Testis (tissue), 3 donors: ENCODE measurements around the gene THRAP3. TPM values are rescaled to one million over a fixed set of nuclear protein-coding genes. Genes with fewer than 3 reads are reported as not detected.

Experiments used
- DNase-seq: peaks from one replicate; pipeline ENCODE4 v3.0.0-alpha.2; 2019
- H3K27ac ChIP-seq, 2 donors: fragments of 200-600 bp; sonication (generic); one replicate each; pipeline ENCODE4 v1.5.1; 2019
- H3K27me3 ChIP-seq: fragments of 200-600 bp; sonication (generic); one replicate; pipeline ENCODE4 v1.5.1; 2019
- H3K36me3 ChIP-seq: fragments of 200-600 bp; sonication (generic); one replicate; pipeline ENCODE4 v1.5.1; 2017; ENCODE audit warnings: low read depth; ENCODE audit errors: missing control alignments
- H3K4me1 ChIP-seq: fragments of 200-600 bp; sonication (generic); one replicate; pipeline ENCODE4 v1.5.1; 2019
- H3K4me3 ChIP-seq, 2 donors: fragments of 200-600 bp; sonication (generic); one replicate each; pipeline ENCODE4 v1.5.1; 2017 to 2019
- H3K9me3 ChIP-seq: fragments of 200-600 bp; sonication (generic); one replicate; pipeline ENCODE4 v1.5.1; 2017
- CTCF ChIP-seq, 3 experiments: fragments of 450-650 bp in 2 of 3; fragments of 200-600 bp in 1 of 3; sonication (generic) in 1 of 3; IDR thresholded peaks; one replicate each; pipeline ENCODE4 v1.5.1; 2016 to 2019; ENCODE audit warnings: antibody characterized with exemption in 3 of 3, mild to moderate bottlenecking in 2 of 3, moderate library complexity in 1 of 3
- POLR2A ChIP-seq: fragments of 450-650 bp; IDR thresholded peaks from one replicate; pipeline ENCODE4 v1.6.1; 2017; ENCODE audit warnings: antibody characterized with exemption, mild to moderate bottlenecking, moderate library complexity
- WGBS, 2 donors: methylation state at CpG; one replicate each; pipeline ENCODE4 v1.1.5; 2018; 5-methylcytosine and 5-hydroxymethylcytosine counted together
- intact Hi-C: fragments of 100-400 bp; cut with DNase I; formaldehyde crosslinking; loops from one replicate; pipeline ENCODE4 v1.15.1; 2023; ENCODE audit warnings: low total_unique reads
- polyA plus RNA-seq: library from polyadenylated mRNA; stranded (reverse); fragments of 350-450 nt; fragmentation: Illumina TruSeq; extraction: RNeasy Lipid Tissue Mini Kit (QIAGEN cat#74804); gene quantifications from one replicate; pipeline ENCODE4 v1.2.3, GENCODE V29; 2014; ENCODE audit warnings: low read depth, low replicate concordance; ENCODE audit not compliant: insufficient read depth
- total RNA-seq, 2 donors: library from RNA; depleted of rRNA; stranded (reverse); fragments of >200 nt; gene quantifications; one replicate each; pipeline ENCODE4 v1.2.3, GENCODE V29; 2016

THRAP3 gene
- total and polyA plus RNA-seq, 3 donors from 2014 or later, result 72.5 to 112 (median 93.0) TPM

GRCh38 chr1:36177589-36178431, 46.4 kb upstream of the THRAP3 start:
- H3K36me3 ChIP-seq, result no peaks in the 10 kb centered on the region
- H3K4me3 ChIP-seq, result peak overlapping the region in 1 of 2 donors; percentile 39
- H3K9me3 ChIP-seq, result no peaks in the 10 kb centered on the region
- H3K4me1 ChIP-seq, result peaks cover 10% of the 10 kb centered on the region
- H3K27ac ChIP-seq, result no peak overlapping the region
- intact Hi-C loops, result no loop called here
- WGBS, 2 donors, result 66 to 69% methylated on average over 20 to 33 of the region's 33 CpGs
- DNase-seq, result no peak
- H3K27me3 ChIP-seq, result no peaks in the 10 kb centered on the region
- TF ChIP-seq CTCF (IDR thresholded peaks at IDR 0.05) (no peak), POLR2A (no peak)

- H3K9me3 ChIP-seq, result no peaks in the 10 kb centered on the region
- 63 to 67% methylated on average over 44 to 62 of the region's 62 CpGs for WGBS, 2 donors
- H3K4me1 ChIP-seq, result peaks cover 10% of the 10 kb centered on the region
- peak overlapping the region; percentile 16 to 39 for H3K4me3 ChIP-seq
- peak; percentile 72 for DNase-seq
- intact Hi-C loops, result no loop called here
- TF ChIP-seq CTCF (IDR thresholded peaks at IDR 0.05) (no peak), POLR2A (no peak)
- no peaks in the 10 kb centered on the region for H3K27me3 ChIP-seq
- no peak overlapping the region for H3K27ac ChIP-seq
- no peaks in the 10 kb centered on the region for H3K36me3 ChIP-seq
Observed at GRCh38 chr1:36178471-36179219, 45.6 kb upstream of the THRAP3 start.

- 67 to 69% methylated on average over 19 of the region's 19 CpGs for WGBS, 2 donors
Observed at GRCh38 chr1:36179220-36179600, 45.0 kb upstream of the THRAP3 start.

DNA sequence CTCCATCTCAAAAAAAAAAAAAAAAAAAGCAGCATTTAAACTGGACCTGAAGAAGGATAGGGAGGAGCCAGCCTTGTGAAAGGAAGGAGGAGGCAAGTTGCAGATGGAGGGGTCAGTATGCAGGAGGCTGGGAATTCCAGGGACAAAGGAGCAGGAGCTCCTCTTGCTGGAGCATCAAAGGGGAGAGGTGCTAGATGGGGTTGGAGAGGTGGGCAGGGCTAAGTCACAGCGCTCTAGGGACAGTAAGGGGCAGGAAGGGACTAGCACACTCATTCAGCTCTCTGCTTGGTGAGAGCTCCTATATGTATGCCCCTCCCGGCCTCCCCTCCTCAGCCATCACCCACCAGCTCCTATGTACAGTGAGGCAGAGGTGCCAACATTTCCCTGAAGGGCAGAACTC, 41.5 kb upstream of the THRAP3 start:
- 89 to 94% methylated on average over 2 of the region's 2 CpGs for WGBS, 2 donors
- H3K4me3 ChIP-seq, result no peak overlapping the region
- DNase-seq, result no peak
- intact Hi-C loops, result no loop called here
- peaks cover 3% of the 10 kb centered on the region for H3K4me1 ChIP-seq
- no peaks in the 10 kb centered on the region for H3K9me3 ChIP-seq
- no peak overlapping the region for H3K27ac ChIP-seq
- H3K36me3 ChIP-seq, result no peaks in the 10 kb centered on the region
- H3K27me3 ChIP-seq, result no peaks in the 10 kb centered on the region
- TF ChIP-seq POLR2A (no peak), CTCF (IDR thresholded peaks at IDR 0.05) (no peak)

More at GRCh38 chr1:36179220-36179600, 45.0 kb upstream of the THRAP3 start:
- Histone ChIP-seq H3K27me3 (no peaks in the 10 kb centered on the region), H3K36me3 (no peaks in the 10 kb centered on the region), H3K4me1 (peaks cover 10% of the 10 kb centered on the region), H3K27ac (no peak overlapping the region), H3K4me3 (peak overlapping the region; percentile 16 to 39), H3K9me3 (no peaks in the 10 kb centered on the region)
- TF ChIP-seq CTCF (IDR thresholded peaks at IDR 0.05) (no peak), POLR2A (no peak)
- no peak for DNase-seq
- intact Hi-C loops, result no loop called here
